H1 (cell line): ENCODE data around the gene G3BP1. TPM values are rescaled to one million over a fixed set of nuclear protein-coding genes. Genes with fewer than 3 reads are reported as not detected.

Source experiments
- CTCF ChIA-PET: fragments of 300-600 bp; sonication (Branson Sonifier 250); formaldehyde crosslinking; loops from one replicate; lab custom pipeline; 2021; ENCODE audit not compliant: partially characterized antibody; lab: Charles Lee
- POLR2A ChIA-PET: fragments of 300-600 bp; sonication (Branson Sonifier 250); formaldehyde crosslinking; loops from one replicate; lab custom pipeline; 2021; ENCODE audit warnings: inconsistent platforms; ENCODE audit not compliant: partially characterized antibody; lab: Charles Lee
- DNase-seq, 2 experiments: peaks; one replicate each; pipeline versions ENCODE4 v3.0.0 to v3.0.0-alpha.2; 2010 to 2022; ENCODE audit warnings: low spot score in 2 of 2, low read depth in 1 of 2, mixed read lengths in 1 of 2
- FAIRE-seq: peaks from 2 replicates; lab custom pipeline; 2011; peaks lifted over from hg19 to GRCh38; lab: Jason Lieb, UNC
- H2AFZ ChIP-seq: 2 replicates; pipeline ENCODE4 v1.8.1; 2012; ENCODE audit warnings: low read length, inconsistent platforms
- H2AK5ac ChIP-seq: 2 replicates; pipeline ENCODE4 v1.6.1; 2013; ENCODE audit warnings: low read depth, low read length
- H2BK120ac ChIP-seq: replicated peaks from 2 replicates; pipeline ENCODE3; 2013; ENCODE audit warnings: low read depth, low read length, inconsistent platforms
- H2BK12ac ChIP-seq: 2 replicates; pipeline ENCODE4 v1.6.1; 2013; ENCODE audit warnings: low read depth, low read length
- H2BK15ac ChIP-seq: 2 replicates; pipeline ENCODE4 v1.6.1; 2013; ENCODE audit warnings: low read length
- H2BK20ac ChIP-seq: 2 replicates; pipeline ENCODE4 v1.6.1; 2013; ENCODE audit warnings: low read length
- H2BK5ac ChIP-seq: 2 replicates; pipeline ENCODE4 v1.6.1; 2013; ENCODE audit warnings: low read depth, low read length
- H3K14ac ChIP-seq: 2 replicates; pipeline ENCODE4 v1.6.1; 2013; ENCODE audit warnings: inconsistent platforms; ENCODE audit not compliant: insufficient read length
- H3K18ac ChIP-seq: 2 replicates; pipeline ENCODE4 v1.6.1; 2013; ENCODE audit warnings: low read length; ENCODE audit errors: extremely low read depth
- H3K23ac ChIP-seq: 2 replicates; pipeline ENCODE4 v1.6.1; 2013; ENCODE audit warnings: inconsistent platforms; ENCODE audit not compliant: insufficient read length
- H3K23me2 ChIP-seq: 2 replicates; pipeline ENCODE4 v1.6.1; 2013; ENCODE audit warnings: low read depth, low read length
- H3K27ac ChIP-seq: 2 replicates; pipeline ENCODE4 v1.6.1; 2011; ENCODE audit warnings: low read depth, low read length, inconsistent platforms
- H3K27me3 ChIP-seq, 4 experiments: replicated peaks in 1 of 4; 1 replicate in 1 of 4; 2 replicates in 3 of 4; pipeline versions ENCODE4 v1.6.1 to v1.8.1; 2011 to 2013; ENCODE audit warnings: low read length in 3 of 4, mild to moderate bottlenecking in 3 of 4, inconsistent platforms in 2 of 4, mixed read lengths in 2 of 4, moderate library complexity in 1 of 4; ENCODE audit not compliant: control insufficient read depth in 3 of 4, insufficient read depth in 3 of 4; ENCODE audit errors: extremely low read depth in 1 of 4
- H3K36me3 ChIP-seq, 4 experiments: 2 replicates each; pipeline versions ENCODE4 v1.6.1 to v1.8.1; 2011 to 2013; ENCODE audit warnings: mild to moderate bottlenecking in 4 of 4, low read length in 3 of 4, moderate library complexity in 2 of 4, control low read depth in 1 of 4, inconsistent platforms in 1 of 4; ENCODE audit not compliant: insufficient read depth in 4 of 4, control insufficient read depth in 2 of 4
- H3K4ac ChIP-seq: replicated peaks from 2 replicates; pipeline ENCODE3; 2013; ENCODE audit warnings: low read length, low read depth, mixed read lengths, inconsistent platforms; ENCODE audit not compliant: insufficient read length
- H3K4me1 ChIP-seq, 4 experiments: replicated peaks in 1 of 4; 1 replicate in 1 of 4; 2 replicates in 3 of 4; pipeline versions ENCODE4 v1.6.1 to v1.8.1; 2011 to 2013; ENCODE audit warnings: low read length in 3 of 4, inconsistent platforms in 2 of 4, mixed read lengths in 1 of 4; ENCODE audit not compliant: insufficient read depth in 4 of 4, control insufficient read depth in 3 of 4
- H3K4me2 ChIP-seq, 2 experiments: 2 replicates each; pipeline versions ENCODE4 v1.6.1 to v1.8.1; 2011 to 2013; ENCODE audit warnings: low read depth in 2 of 2, low read length in 2 of 2, control low read depth in 1 of 2, inconsistent platforms in 1 of 2, mild to moderate bottlenecking in 1 of 2; ENCODE audit not compliant: insufficient read depth in 1 of 2
- H3K4me3 ChIP-seq, 4 experiments: fragments of 200-600, 300-600 bp in 1 of 4; sonication (generic), shearing (Covaris generic), sonication (Bioruptor Twin) in 1 of 4; 2 replicates each; pipeline versions ENCODE4 v1.5.1 to v1.8.1; 2011 to 2016; ENCODE audit warnings: low read length in 4 of 4, low read depth in 3 of 4, control low read depth in 2 of 4, inconsistent platforms in 2 of 4, mild to moderate bottlenecking in 2 of 4, mixed read lengths in 1 of 4, moderate library complexity in 1 of 4; ENCODE audit not compliant: insufficient read depth in 2 of 4; ENCODE audit errors: extremely low read depth in 1 of 4
- H3K56ac ChIP-seq: replicated peaks from 2 replicates; pipeline ENCODE3; 2013; ENCODE audit warnings: low read depth, mild to moderate bottlenecking, mixed read lengths, low read length, inconsistent platforms; ENCODE audit not compliant: insufficient read length
- H3K79me1 ChIP-seq: 2 replicates; pipeline ENCODE4 v1.6.1; 2013; ENCODE audit warnings: low read depth, low read length, control low read depth
- H3K79me2 ChIP-seq, 2 experiments: 2 replicates each; pipeline versions ENCODE4 v1.6.1 to v1.8.1; 2012 to 2013; ENCODE audit warnings: low read length in 2 of 2, mild to moderate bottlenecking in 2 of 2, inconsistent platforms in 1 of 2; ENCODE audit not compliant: insufficient read depth in 2 of 2, control insufficient read depth in 1 of 2
- H3K9ac ChIP-seq, 4 experiments: replicated peaks in 1 of 4; 1 replicate in 1 of 4; 2 replicates in 3 of 4; pipeline versions ENCODE4 v1.6.1 to v1.8.1; 2011 to 2013; ENCODE audit warnings: low read depth in 3 of 4, low read length in 3 of 4, control low read depth in 2 of 4, mild to moderate bottlenecking in 2 of 4, moderate library complexity in 2 of 4, inconsistent platforms in 1 of 4; ENCODE audit errors: extremely low read depth in 1 of 4
- H3K9me3 ChIP-seq, 2 experiments: 2 replicates each; pipeline versions ENCODE4 v1.6.1 to v1.8.1; 2012 to 2013; ENCODE audit warnings: mild to moderate bottlenecking in 2 of 2, moderate library complexity in 2 of 2, control low read depth in 1 of 2, inconsistent platforms in 1 of 2, low read depth in 1 of 2, low read length in 1 of 2, mixed read lengths in 1 of 2; ENCODE audit not compliant: insufficient read depth in 2 of 2
- H4K20me1 ChIP-seq, 2 experiments: replicated peaks in 1 of 2; 2 replicates each; pipeline versions ENCODE3 to v1.8.1; 2011 to 2013; ENCODE audit warnings: inconsistent platforms in 2 of 2, low read length in 2 of 2, mild to moderate bottlenecking in 1 of 2; ENCODE audit not compliant: insufficient read depth in 2 of 2, control insufficient read depth in 1 of 2
- H4K5ac ChIP-seq: 2 replicates; pipeline ENCODE4 v1.6.1; 2013; ENCODE audit warnings: low read length, low read depth, mixed read lengths, inconsistent platforms; ENCODE audit not compliant: insufficient read length
- H4K8ac ChIP-seq: 2 replicates; pipeline ENCODE4 v1.8.0; 2013; ENCODE audit warnings: mild to moderate bottlenecking, moderate library complexity, low read length, inconsistent platforms; ENCODE audit not compliant: insufficient read depth; ENCODE audit errors: extremely low read depth
- H4K91ac ChIP-seq: replicated peaks from 2 replicates; pipeline ENCODE3; 2013; ENCODE audit warnings: low read length, mixed read lengths, inconsistent platforms; ENCODE audit not compliant: insufficient read length
- FOSL1 ChIP-seq: IDR thresholded peaks from 2 replicates; pipeline ENCODE4 v1.6.1; 2011; ENCODE audit warnings: mild to moderate bottlenecking, low read depth, low read length, moderate library complexity; ENCODE audit not compliant: insufficient read depth
- GTF2F1 ChIP-seq: IDR thresholded peaks from 2 replicates; pipeline ENCODE4 v1.6.1; 2012; ENCODE audit warnings: low read depth, low read length, improper control_type of control experiment, borderline replicate concordance
- JUND ChIP-seq: IDR thresholded peaks from 2 replicates; pipeline ENCODE4 v1.6.1; 2011; ENCODE audit warnings: mild to moderate bottlenecking, improper control_type of control experiment, low read length
- KDM1A ChIP-seq: fragments of 200-600, 300-600 bp; sonication (generic); IDR thresholded peaks from 2 replicates; pipeline ENCODE4 v1.7.1; 2016; ENCODE audit warnings: mild to moderate bottlenecking, low read length, borderline replicate concordance
- MAFK ChIP-seq: IDR thresholded peaks from 2 replicates; pipeline ENCODE4 v1.6.1; 2012; ENCODE audit warnings: low read depth, mild to moderate bottlenecking, improper control_type of control experiment, low read length
- POLR2A ChIP-seq, 2 experiments: IDR thresholded peaks; 1 replicate in 1 of 2; 2 replicates in 1 of 2; pipeline ENCODE4 v1.6.1; 2011; ENCODE audit warnings: low read depth in 2 of 2, low read length in 2 of 2, mild to moderate bottlenecking in 2 of 2; ENCODE audit errors: control extremely low read depth in 1 of 2
- SAP30 ChIP-seq: fragments of 300-600 bp; sonication (generic); IDR thresholded peaks from 2 replicates; pipeline ENCODE4 v1.7.1; 2012; ENCODE audit warnings: low read length, moderate library complexity, mild to moderate bottlenecking, inconsistent platforms; ENCODE audit not compliant: insufficient read depth, insufficient replicate concordance
- SIN3A ChIP-seq, 2 experiments: IDR thresholded peaks in 1 of 2; conservative IDR thresholded peaks in 1 of 2; 2 replicates each; pipeline ENCODE4 v1.6.1; 2011 to 2012; ENCODE audit warnings: low read length in 2 of 2, improper control_type of control experiment in 1 of 2, low read depth in 1 of 2, mild to moderate bottlenecking in 1 of 2
- SUZ12 ChIP-seq: fragments of 200-600 bp; sonication (generic); IDR thresholded peaks from 2 replicates; pipeline ENCODE4 v1.6.1; 2012; ENCODE audit warnings: mild to moderate bottlenecking, inconsistent platforms, low read length, moderate library complexity, mixed read lengths
- TCF12 ChIP-seq: IDR thresholded peaks from 2 replicates; pipeline ENCODE4 v1.6.1; 2011; ENCODE audit warnings: low read depth, mild to moderate bottlenecking, low read length
- WGBS, 2 experiments: shearing (Covaris generic) in 1 of 2; methylation state at CpG; one replicate each; pipeline versions ENCODE4 v1.1.6 to v1.1.7; 2013 to 2015; ENCODE audit warnings: low lambda C conversion rate in 2 of 2, mixed read lengths in 2 of 2, inconsistent platforms in 1 of 2, low coverage in 1 of 2, missing lambda C conversion rate in 1 of 2; ENCODE audit not compliant: insufficient replicate concordance in 2 of 2, insufficient coverage in 1 of 2, insufficient read length in 1 of 2; ENCODE audit errors: extremely low coverage in 1 of 2, missing lambda C conversion rate in 1 of 2; 5-methylcytosine and 5-hydroxymethylcytosine counted together
- polyA plus RNA-seq, 7 experiments: library from polyadenylated mRNA; depleted of rRNA in 3 of 7; stranded (reverse) in 5 of 7; unstranded in 2 of 7; fragments of >200 nt in 5 of 7; fragments of 200-250 nt in 2 of 7; gene quantifications; 1 replicate in 5 of 7; 2 replicates in 1 of 7; 4 replicates in 1 of 7; pipeline versions ENCODE4 v1.2.1 to v1.2.3, GENCODE V29; 2011 to 2013; ENCODE audit warnings: missing spikeins in 2 of 7, mixed read lengths in 2 of 7
- total RNA-seq: library from RNA; stranded (reverse); fragmentation: NEBNext Ultra II Directional; extraction: Animal tissue kit (Norgen Biotek cat#: 25700); gene quantifications from 2 replicates; pipeline ENCODE4 v1.2.1, GENCODE V29; 2021
- TF ChIP-seq, protein P1 (sequence below): IDR thresholded peaks from 2 replicates; pipeline ENCODE4 v1.6.1; 2012; ENCODE audit warnings: low read length, inconsistent platforms
- TF ChIP-seq, protein P2 (sequence below): IDR thresholded peaks from 2 replicates; pipeline ENCODE4 v1.6.1; 2011; ENCODE audit warnings: low read depth, mild to moderate bottlenecking, low read length; ENCODE audit not compliant: insufficient read depth

The G3BP1 gene
- total and polyA plus RNA-seq, 2 of the 8 experiments (the other 6 are each of a cell fraction or from before 2014, with no cell fraction given): 71.2 to 516 TPM

DNA sequence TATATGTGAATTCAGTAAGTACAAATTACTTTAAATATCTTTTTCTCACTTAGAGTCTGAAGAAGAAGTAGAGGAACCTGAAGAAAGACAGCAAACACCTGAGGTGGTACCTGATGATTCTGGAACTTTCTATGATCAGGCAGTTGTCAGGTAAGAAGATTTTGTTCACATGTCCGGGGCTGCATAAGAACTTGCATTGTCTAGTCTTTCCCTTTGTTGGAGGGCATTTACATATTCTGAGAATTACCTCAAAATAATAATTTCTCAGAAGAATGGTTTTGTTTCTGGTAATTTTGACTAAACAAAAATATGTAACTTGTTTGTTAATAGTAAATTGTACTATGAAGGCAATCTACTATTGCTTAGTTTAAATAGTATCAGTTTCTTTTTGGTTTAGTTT is 23.7 kb downstream of the G3BP1 start:
- Histone ChIP-seq H2BK15ac (no peak overlapping the region), H3K79me1 (no peaks in the 10 kb centered on the region), H3K23me2 (no peaks in the 10 kb centered on the region), H3K9ac (no peak overlapping the region), H4K8ac (no peak overlapping the region), H3K4ac (no peak overlapping the region), H3K4me1 (no peaks in the 10 kb centered on the region), H4K20me1 (peaks cover 2 to 19% of the 10 kb centered on the region in 2 experiments), H3K4me2 (no peak overlapping the region), H3K36me3 (peaks cover 37 to 98% (median 82%) of the 10 kb centered on the region in 4 experiments), H2AK5ac (no peak overlapping the region), H3K79me2 (peaks cover 3 to 95% of the 10 kb centered on the region in 2 experiments), H3K9me3 (no peaks in the 10 kb centered on the region), H3K27me3 (no peaks in the 10 kb centered on the region), H3K14ac (no peak overlapping the region), H4K5ac (no peak overlapping the region), H2BK20ac (no peak overlapping the region), H3K18ac (no peak overlapping the region), H3K27ac (no peak overlapping the region), H2BK120ac (no peak overlapping the region), H3K23ac (no peak overlapping the region), H4K91ac (no peak overlapping the region), H2AFZ (no peak overlapping the region), H2BK5ac (no peak overlapping the region), H3K4me3 (no peak overlapping the region), H2BK12ac (no peak overlapping the region), H3K56ac (no peak overlapping the region)
- no peak for FAIRE-seq
- POLR2A ChIA-PET: no interaction called here
- no peak for DNase-seq
- CTCF ChIA-PET: no interaction called here
- WGBS, 2 experiments: 100% methylated on average over 1 of the region's 1 CpG; no CpG with 5 or more reads in 1 of the 2 experiments
- no peak for TF ChIP-seq GTF2F1
- TF ChIP-seq JUND: no peak
- TF ChIP-seq KDM1A: no peak
- no peak for TF ChIP-seq SAP30
- TF ChIP-seq MAFK: no peak
- no peak for TF ChIP-seq FOSL1
- no peak for TF ChIP-seq TCF12
- TF ChIP-seq SUZ12: no peak
- TF ChIP-seq, protein P1, sequence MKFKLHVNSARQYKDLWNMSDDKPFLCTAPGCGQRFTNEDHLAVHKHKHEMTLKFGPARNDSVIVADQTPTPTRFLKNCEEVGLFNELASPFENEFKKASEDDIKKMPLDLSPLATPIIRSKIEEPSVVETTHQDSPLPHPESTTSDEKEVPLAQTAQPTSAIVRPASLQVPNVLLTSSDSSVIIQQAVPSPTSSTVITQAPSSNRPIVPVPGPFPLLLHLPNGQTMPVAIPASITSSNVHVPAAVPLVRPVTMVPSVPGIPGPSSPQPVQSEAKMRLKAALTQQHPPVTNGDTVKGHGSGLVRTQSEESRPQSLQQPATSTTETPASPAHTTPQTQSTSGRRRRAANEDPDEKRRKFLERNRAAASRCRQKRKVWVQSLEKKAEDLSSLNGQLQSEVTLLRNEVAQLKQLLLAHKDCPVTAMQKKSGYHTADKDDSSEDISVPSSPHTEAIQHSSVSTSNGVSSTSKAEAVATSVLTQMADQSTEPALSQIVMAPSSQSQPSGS: no peak
- TF ChIP-seq SIN3A (conservative IDR thresholded peaks at IDR 0.05 in 1 of 2, IDR thresholded peaks at IDR 0.05 in 1 of 2; ENCODE audit: low read depth in 1 of 2, low read length in 2 of 2): no peak
- no peak for TF ChIP-seq POLR2A (IDR thresholded peaks at IDR 0.05; ENCODE audit: control extremely low read depth in 1 of 2, low read depth in 2 of 2, low read length in 2 of 2)
- TF ChIP-seq, protein P2, sequence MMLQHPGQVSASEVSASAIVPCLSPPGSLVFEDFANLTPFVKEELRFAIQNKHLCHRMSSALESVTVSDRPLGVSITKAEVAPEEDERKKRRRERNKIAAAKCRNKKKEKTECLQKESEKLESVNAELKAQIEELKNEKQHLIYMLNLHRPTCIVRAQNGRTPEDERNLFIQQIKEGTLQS: no peak
